ENCODE data around the gene ZRANB2. TPM values are rescaled to one million over a fixed set of nuclear protein-coding genes. Genes with fewer than 3 reads are reported as not detected.

ZRANB2 gene
- total RNA-seq, 5 donors from 2014 or later (not counting 1 experiment from before 2014, with no cell fraction given): 93.0 to 133 (median 127) TPM

DNA sequence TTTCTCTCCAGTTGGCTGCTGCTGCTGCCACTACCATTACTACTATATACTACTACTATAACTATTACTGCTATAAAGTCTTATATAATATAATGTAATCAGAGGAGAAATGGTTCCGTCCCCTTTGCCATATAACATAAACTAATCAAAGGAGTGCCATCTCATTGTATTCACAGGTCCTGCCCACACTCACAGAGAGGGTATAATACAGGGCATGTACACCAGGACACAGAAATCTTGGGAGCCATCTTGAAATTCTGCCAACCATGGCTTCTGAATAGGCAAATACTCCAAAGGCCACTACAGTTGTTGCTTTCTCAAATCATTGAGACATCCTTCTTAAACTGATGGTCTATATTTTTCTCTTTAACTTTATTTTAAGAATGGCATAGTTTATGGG, 6.9 kb upstream of the ZRANB2 start:
- peaks cover 25 to 31% of the 10 kb centered on the region in 2 donors for H3K27me3 Mint-ChIP-seq
- Histone ChIP-seq H3K27me3 (replicated peaks in 1 of 2; ENCODE audit: control insufficient read depth in 2 of 2, extremely low read depth in 1 of 2, insufficient read depth in 2 of 2, low read length in 1 of 2) (peaks cover 0 to 12% of the 10 kb centered on the region in 2 experiments), H3K4me3 (ENCODE audit: control insufficient read depth in 1 of 2, extremely low read depth in 1 of 2, low read length in 1 of 2) (no peak overlapping the region), H3K27ac (ENCODE audit: low read length) (no peak overlapping the region), H3K9me3 (no peaks in the 10 kb centered on the region), H3K4me1 (ENCODE audit: control insufficient read depth in 1 of 2, extremely low read depth in 1 of 2, insufficient read depth in 2 of 2, low read length in 2 of 2) (no peaks in the 10 kb centered on the region), H3K36me3 (ENCODE audit: control insufficient read depth in 2 of 2, extremely low read depth in 1 of 2, insufficient read depth in 1 of 2, low read length in 1 of 2) (no peaks in the 10 kb centered on the region)
- no peak for DNase-seq
- ATAC-seq (replicated peaks in 1 of 4): no peak
- no peak overlapping the region for H3K4me3 Mint-ChIP-seq
- no CpG with 5 or more reads among the region's 1 CpG for WGBS (ENCODE audit: insufficient coverage)
- no peaks in the 10 kb centered on the region for H3K9me3 Mint-ChIP-seq
- ChIA-PET CTCF (no interaction called here), POLR2A (no interaction called here)
- H3K4me1 Mint-ChIP-seq: no peaks in the 10 kb centered on the region
- peaks cover 3% of the 10 kb centered on the region for H3K36me3 Mint-ChIP-seq
- H3K27ac Mint-ChIP-seq: no peak overlapping the region

DNA sequence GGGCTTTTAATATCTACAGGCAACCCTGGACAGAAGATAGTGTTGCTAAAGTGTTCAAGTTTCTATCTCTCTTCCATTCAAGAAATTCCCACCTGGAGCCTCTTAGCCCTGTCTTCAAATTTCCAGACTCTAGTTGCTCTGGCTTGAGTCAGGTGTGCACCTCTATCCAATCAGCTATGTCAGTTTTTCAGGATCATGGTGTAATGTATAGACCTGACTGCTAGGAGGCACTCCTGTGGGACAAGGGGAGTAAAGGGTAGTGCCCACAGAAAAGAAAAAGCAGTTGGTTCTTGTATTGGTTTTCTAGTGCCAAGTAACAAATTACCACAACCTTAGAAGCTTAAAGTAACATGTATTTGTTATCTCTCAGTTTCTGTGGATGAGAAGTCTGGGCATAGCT, 6.2 kb upstream of the ZRANB2 start:
- DNase-seq: no peak
- H3K36me3 Mint-ChIP-seq: peaks cover 3% of the 10 kb centered on the region
- H3K9me3 Mint-ChIP-seq: peaks cover 0 to under 1% (median under 1%) of the 10 kb centered on the region in 3 donors
- Histone ChIP-seq H3K4me1 (ENCODE audit: control insufficient read depth in 1 of 2, extremely low read depth in 1 of 2, insufficient read depth in 2 of 2, low read length in 2 of 2) (no peaks in the 10 kb centered on the region), H3K27me3 (replicated peaks in 1 of 2; ENCODE audit: control insufficient read depth in 2 of 2, extremely low read depth in 1 of 2, insufficient read depth in 2 of 2, low read length in 1 of 2) (peaks cover 0 to 12% of the 10 kb centered on the region in 2 experiments), H3K27ac (ENCODE audit: low read length) (no peak overlapping the region), H3K9me3 (no peaks in the 10 kb centered on the region), H3K4me3 (ENCODE audit: control insufficient read depth in 1 of 2, extremely low read depth in 1 of 2, low read length in 1 of 2) (no peak overlapping the region), H3K36me3 (ENCODE audit: control insufficient read depth in 2 of 2, extremely low read depth in 1 of 2, insufficient read depth in 1 of 2, low read length in 1 of 2) (no peaks in the 10 kb centered on the region)
- POLR2A ChIA-PET: no interaction called here
- no peak overlapping the region for H3K27ac Mint-ChIP-seq
- H3K4me1 Mint-ChIP-seq: peaks cover under 1 to 2% (median 1%) of the 10 kb centered on the region in 3 donors
- peaks cover 25 to 31% of the 10 kb centered on the region in 2 donors for H3K27me3 Mint-ChIP-seq
- CTCF ChIA-PET: no interaction called here
- ATAC-seq (replicated peaks in 1 of 4): no peak
- no peak overlapping the region for H3K4me3 Mint-ChIP-seq

DNA sequence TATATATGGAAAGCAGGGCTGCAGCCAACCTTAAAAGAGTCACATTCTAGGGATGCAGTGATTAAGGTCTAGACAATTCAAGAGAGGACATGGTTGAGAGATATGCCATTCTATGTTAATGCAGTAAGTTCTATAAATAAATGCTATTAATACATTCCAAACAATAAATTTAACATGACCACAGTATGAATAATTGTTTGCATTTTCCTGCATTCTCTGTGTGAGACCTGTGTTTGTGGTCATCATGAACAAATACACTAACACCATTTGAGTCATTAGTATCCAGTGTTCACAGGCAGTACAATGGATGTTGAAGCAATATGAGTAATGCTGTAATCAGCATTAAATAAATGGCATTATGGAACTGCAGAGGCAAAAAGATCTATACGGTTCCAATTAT, 5.5 kb upstream of the ZRANB2 start:
- H3K27ac Mint-ChIP-seq: no peak overlapping the region
- peaks cover 25 to 31% of the 10 kb centered on the region in 2 donors for H3K27me3 Mint-ChIP-seq
- ATAC-seq (replicated peaks in 1 of 4) (no peak), DNase-seq (no peak)
- Histone ChIP-seq H3K4me3 (ENCODE audit: control insufficient read depth in 1 of 2, extremely low read depth in 1 of 2, low read length in 1 of 2) (no peak overlapping the region), H3K36me3 (ENCODE audit: control insufficient read depth in 2 of 2, extremely low read depth in 1 of 2, insufficient read depth in 1 of 2, low read length in 1 of 2) (no peaks in the 10 kb centered on the region), H3K4me1 (ENCODE audit: control insufficient read depth in 1 of 2, extremely low read depth in 1 of 2, insufficient read depth in 2 of 2, low read length in 2 of 2) (peaks cover 2 to 4% of the 10 kb centered on the region in 2 experiments), H3K27ac (ENCODE audit: low read length) (no peak overlapping the region), H3K9me3 (no peaks in the 10 kb centered on the region), H3K27me3 (replicated peaks in 1 of 2; ENCODE audit: control insufficient read depth in 2 of 2, extremely low read depth in 1 of 2, insufficient read depth in 2 of 2, low read length in 1 of 2) (peaks cover 0 to 15% of the 10 kb centered on the region in 2 experiments)
- H3K9me3 Mint-ChIP-seq: peaks cover 0 to 4% (median 3%) of the 10 kb centered on the region in 3 donors
- H3K4me3 Mint-ChIP-seq: no peak overlapping the region
- H3K36me3 Mint-ChIP-seq: peaks cover 3% of the 10 kb centered on the region
- POLR2A ChIA-PET: no interaction called here
- CTCF ChIA-PET: no interaction called here
- H3K4me1 Mint-ChIP-seq: peaks cover 7 to 10% (median 8%) of the 10 kb centered on the region in 3 donors
- WGBS (ENCODE audit: insufficient coverage): no CpG with 5 or more reads among the region's 1 CpG

DNA sequence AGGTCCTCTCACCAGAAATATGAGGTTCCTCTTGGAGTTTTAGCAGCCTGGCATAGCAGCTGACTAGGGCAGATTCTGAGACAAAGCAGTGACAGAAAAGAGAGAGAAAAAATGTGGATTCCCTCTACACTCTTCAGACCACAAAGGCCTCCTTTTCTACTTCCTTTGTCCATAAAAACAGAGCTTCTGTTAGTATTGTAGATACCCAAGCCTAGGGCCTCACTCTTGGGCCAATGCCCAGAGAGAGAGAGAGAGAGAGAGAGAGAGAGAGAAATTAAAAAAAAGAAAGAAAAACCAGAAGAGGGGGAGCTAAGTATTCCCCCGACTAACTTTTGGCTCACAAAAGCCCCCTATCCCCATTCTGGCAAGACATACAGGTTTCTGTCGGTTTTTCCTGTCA, 2.4 kb upstream of the ZRANB2 start:
- CTCF ChIA-PET: interaction anchor here in 1 of 2 donors (0.5 to 0.6 kb wide), 3 partner anchors 11 to 1201 kb away, joined by 3 to 5 read pairs (median 4); no protein-coding TSS in a partner anchor
- DNase-seq: no peak

DNA sequence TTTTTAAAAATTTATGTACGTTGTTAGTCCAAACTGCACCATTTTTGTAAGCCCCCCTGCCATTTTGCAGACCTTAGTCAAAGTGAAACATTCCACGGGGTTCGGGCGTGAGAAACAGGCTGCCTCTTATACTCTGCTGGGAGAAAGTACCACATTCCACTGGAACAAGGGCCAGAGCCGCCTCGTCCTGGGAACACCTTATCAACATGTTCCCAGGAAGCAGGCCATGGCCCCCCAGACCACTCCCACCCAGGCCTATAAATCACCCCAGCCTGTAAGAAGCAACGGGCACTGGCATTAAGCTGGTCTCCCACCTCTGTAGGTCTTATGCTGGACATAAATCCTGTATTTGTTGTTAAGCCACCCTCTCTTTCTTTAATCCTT, 854 bp upstream of the ZRANB2 start:
- H3K4me3 ChIP-seq (ENCODE audit: control insufficient read depth in 1 of 2, extremely low read depth in 1 of 2, low read length in 1 of 2): peak overlapping the region; percentile 83 to 98
- peak overlapping the region; percentile 92 for H3K27ac ChIP-seq (ENCODE audit: low read length)
- whole genome bisulfite sequencing (ENCODE audit: insufficient coverage): 69% methylated on average over 5 of the region's 7 CpGs
- ATAC-seq (replicated peaks in 1 of 4) (no peak), DNase-seq (peak in 2 of 35 experiments; percentile 1 to 4)
- H3K36me3 ChIP-seq (ENCODE audit: control insufficient read depth in 2 of 2, extremely low read depth in 1 of 2, insufficient read depth in 1 of 2, low read length in 1 of 2): peaks cover 0 to 21% of the 10 kb centered on the region in 2 donors
- H3K27me3 ChIP-seq (replicated peaks in 1 of 2; ENCODE audit: control insufficient read depth in 2 of 2, extremely low read depth in 1 of 2, insufficient read depth in 2 of 2, low read length in 1 of 2): peaks cover 0 to 11% of the 10 kb centered on the region in 2 experiments
- peaks cover 7 to 13% of the 10 kb centered on the region in 2 experiments for H3K4me1 ChIP-seq (ENCODE audit: control insufficient read depth in 1 of 2, extremely low read depth in 1 of 2, insufficient read depth in 2 of 2, low read length in 2 of 2)
- POLR2A ChIA-PET: interaction anchor here in 1 of 2 donors (0.8 to 1.5 kb wide), 4 partner anchors 9 to 876 kb away, joined by 4 to 13 read pairs (median 4); partner anchors contain the start of genes ANKRD13C and LRRC40
- Mint-ChIP-seq H3K4me1 (peaks cover 24 to 35% (median 30%) of the 10 kb centered on the region in 3 donors), H3K27ac (peak overlapping the region; percentile 67 to 100), H3K36me3 (peaks cover 8% of the 10 kb centered on the region), H3K4me3 (peak overlapping the region; percentile 69 to 95 (median 89)), H3K9me3 (peaks cover 0 to 4% (median 3%) of the 10 kb centered on the region in 3 donors), H3K27me3 (peaks cover 20 to 23% of the 10 kb centered on the region in 2 donors)
- no peaks in the 10 kb centered on the region for H3K9me3 ChIP-seq
- CTCF ChIA-PET: interaction anchor here in 1 of 2 donors (0.6 to 1.5 kb wide), 7 partner anchors 11 to 876 kb away, joined by 3 to 13 read pairs (median 6); partner anchors contain the start of genes ANKRD13C, LRRC40 and SRSF11

More for the DNA sequence above, 2.4 kb upstream of the ZRANB2 start:
- H3K27me3 Mint-ChIP-seq: peaks cover 20 to 28% of the 10 kb centered on the region in 2 donors
- POLR2A ChIA-PET: no interaction called here
- Histone ChIP-seq H3K4me3 (ENCODE audit: control insufficient read depth in 1 of 2, extremely low read depth in 1 of 2, low read length in 1 of 2) (no peak overlapping the region), H3K27me3 (replicated peaks in 1 of 2; ENCODE audit: control insufficient read depth in 2 of 2, extremely low read depth in 1 of 2, insufficient read depth in 2 of 2, low read length in 1 of 2) (peaks cover 0 to 11% of the 10 kb centered on the region in 2 experiments), H3K4me1 (ENCODE audit: control insufficient read depth in 1 of 2, extremely low read depth in 1 of 2, insufficient read depth in 2 of 2, low read length in 2 of 2) (peaks cover 7 to 13% of the 10 kb centered on the region in 2 experiments), H3K9me3 (no peaks in the 10 kb centered on the region), H3K36me3 (ENCODE audit: control insufficient read depth in 2 of 2, extremely low read depth in 1 of 2, insufficient read depth in 1 of 2, low read length in 1 of 2) (peaks cover 0 to 6% of the 10 kb centered on the region in 2 donors), H3K27ac (ENCODE audit: low read length) (no peak overlapping the region)
- H3K4me3 Mint-ChIP-seq: no peak overlapping the region
- no peak for ATAC-seq (replicated peaks in 1 of 4)
- peaks cover 23 to 27% (median 24%) of the 10 kb centered on the region in 3 donors for H3K4me1 Mint-ChIP-seq
- 100% methylated on average over 1 of the region's 2 CpGs for WGBS (ENCODE audit: insufficient coverage)
- peaks cover 7% of the 10 kb centered on the region for H3K36me3 Mint-ChIP-seq
- peaks cover 0 to 4% (median 3%) of the 10 kb centered on the region in 3 donors for H3K9me3 Mint-ChIP-seq
- H3K27ac Mint-ChIP-seq: no peak overlapping the region

DNA sequence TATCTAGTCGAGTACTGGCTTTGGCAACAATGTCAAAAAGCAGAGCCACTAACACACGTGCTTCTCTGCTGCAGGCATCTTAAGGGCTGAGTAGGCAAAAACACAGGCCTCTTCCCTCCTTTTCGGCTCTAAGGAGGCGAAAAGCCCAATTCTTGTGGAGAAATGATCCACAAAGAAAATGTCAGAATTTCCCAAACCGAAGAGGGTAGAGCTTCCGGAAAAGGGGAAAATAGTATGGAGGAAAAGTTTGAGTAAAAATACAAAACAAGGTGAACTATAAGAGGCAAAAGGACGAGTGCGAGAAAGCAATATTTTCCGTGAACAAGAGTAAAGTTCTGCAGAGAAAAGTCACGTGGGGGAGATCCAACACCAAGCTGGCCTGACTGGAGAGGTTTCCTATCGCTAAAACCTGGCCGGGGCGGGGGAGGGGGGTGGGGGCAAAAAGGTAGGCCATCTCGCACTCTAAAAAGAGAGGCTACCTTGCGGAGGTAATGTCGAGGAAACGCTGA, 551 bp downstream of the ZRANB2 start:
- Mint-ChIP-seq H3K27ac (peak overlapping the region; percentile 99 to 100), H3K27me3 (peaks cover 13 to 18% of the 10 kb centered on the region in 2 donors), H3K9me3 (peaks cover 0 to 4% (median 3%) of the 10 kb centered on the region in 3 donors), H3K36me3 (peaks cover 19% of the 10 kb centered on the region), H3K4me3 (peak overlapping the region; percentile 89 to 98 (median 95)), H3K4me1 (peaks cover 29 to 47% (median 41%) of the 10 kb centered on the region in 3 donors)
- WGBS (ENCODE audit: insufficient coverage): 2% methylated on average over 8 of the region's 17 CpGs
- H3K27me3 ChIP-seq (replicated peaks in 1 of 2; ENCODE audit: control insufficient read depth in 2 of 2, extremely low read depth in 1 of 2, insufficient read depth in 2 of 2, low read length in 1 of 2): peaks cover 0 to 5% of the 10 kb centered on the region in 2 experiments
- ChIA-PET POLR2A (interaction anchor here (0.6 to 1.5 kb wide), 8 partner anchors 13 to 875 kb away, joined by 3 to 13 read pairs (median 4); partner anchors contain the start of genes LRRC40 (in 1 of the 2) and SRSF11 (in 1 of the 2)), CTCF (interaction anchor here in 1 of 2 donors (0.6 to 1.5 kb wide), 10 partner anchors 8 to 875 kb away, joined by 3 to 13 read pairs (median 4); partner anchors contain the start of genes ANKRD13C, LRRC40 and SRSF11)
- peaks cover 0 to 35% of the 10 kb centered on the region in 2 donors for H3K36me3 ChIP-seq (ENCODE audit: control insufficient read depth in 2 of 2, extremely low read depth in 1 of 2, insufficient read depth in 1 of 2, low read length in 1 of 2)
- peak overlapping the region; percentile 92 for H3K27ac ChIP-seq (ENCODE audit: low read length)
- ATAC-seq (replicated peaks in 1 of 4) (peak in 3 of 4 experiments; percentile 1 to 10 (median 6)), DNase-seq (peak in 1 of 35 experiments; percentile 4)
- H3K9me3 ChIP-seq: no peaks in the 10 kb centered on the region
- H3K4me1 ChIP-seq (ENCODE audit: control insufficient read depth in 1 of 2, extremely low read depth in 1 of 2, insufficient read depth in 2 of 2, low read length in 2 of 2): peaks cover 7 to 13% of the 10 kb centered on the region in 2 experiments
- H3K4me3 ChIP-seq (ENCODE audit: control insufficient read depth in 1 of 2, extremely low read depth in 1 of 2, low read length in 1 of 2): peak overlapping the region; percentile 83 to 98

Data from T-cell (primary cell).